Stimulated activated CD4-positive, alpha-beta T cell treated with anti-CD3 and anti-CD28 coated beads, Interleukin-15, amount 100 ng/mL, for 48 hours (primary cell): ENCODE results near the gene ELF1.
"Not testable (repeated sequence)": the region's sequence is repeated elsewhere in the genome, so short reads cannot be mapped to it uniquely, and the experiment has no call there.

Source experiments
- DNase-seq, 2 donors: peaks; one replicate each; pipeline ENCODE4 v3.0.0-alpha.2; 2020; ENCODE audit warnings: low read depth in 2 of 2

ELF1 gene

DNA sequence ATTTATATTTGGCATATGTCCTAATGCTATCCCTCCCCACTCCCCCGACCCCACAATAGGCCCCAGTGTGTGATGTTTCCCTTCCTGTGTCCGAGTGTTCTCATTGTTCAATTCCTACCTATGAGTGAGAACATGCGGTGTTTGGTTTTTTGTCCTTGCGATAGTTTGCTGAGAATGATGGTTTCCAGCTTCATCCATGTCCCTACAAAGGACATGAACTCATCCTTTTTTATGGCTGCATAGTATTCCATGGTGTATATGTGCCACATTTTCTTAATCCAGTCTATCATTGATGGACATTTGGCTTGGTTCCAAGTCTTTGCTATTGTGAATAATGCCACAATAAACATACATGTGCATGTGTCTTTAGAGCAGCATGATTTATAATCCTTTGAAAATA, 23.3 kb upstream of the ELF1 start:
- DNase-seq: not testable (repeated sequence)

GRCh38 chr13:41040584-41041334, 21.6 kb upstream of the ELF1 start:
- no peak for DNase-seq

- no peak for DNase-seq
Measured at GRCh38 chr13:41039746-41040145, 20.6 kb upstream of the ELF1 start.

- DNase-seq: not testable (repeated sequence)
Measured at GRCh38 chr13:41036557-41036956, 17.4 kb upstream of the ELF1 start.

GRCh38 chr13:41034881-41035280, 15.8 kb upstream of the ELF1 start:
- DNase-seq: no peak

DNA sequence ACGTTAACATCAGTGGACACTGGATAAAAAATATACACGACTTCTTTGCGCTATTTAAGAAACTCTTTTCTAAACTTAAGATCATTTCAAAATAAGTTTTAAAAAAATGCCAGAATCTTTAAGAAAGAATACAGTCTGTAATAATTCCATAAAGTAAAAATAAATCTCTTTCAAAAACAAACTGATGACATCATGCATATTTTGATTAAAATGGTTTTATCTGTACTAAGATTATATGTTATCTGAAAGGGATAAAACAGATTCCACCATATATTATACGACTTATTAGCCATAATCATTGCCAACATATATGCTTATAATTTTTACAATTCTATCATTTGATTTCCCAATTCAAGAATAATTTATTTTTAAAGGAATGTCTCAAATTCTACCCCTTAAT, 15.3 kb upstream of the ELF1 start:
- no peak for DNase-seq

DNA sequence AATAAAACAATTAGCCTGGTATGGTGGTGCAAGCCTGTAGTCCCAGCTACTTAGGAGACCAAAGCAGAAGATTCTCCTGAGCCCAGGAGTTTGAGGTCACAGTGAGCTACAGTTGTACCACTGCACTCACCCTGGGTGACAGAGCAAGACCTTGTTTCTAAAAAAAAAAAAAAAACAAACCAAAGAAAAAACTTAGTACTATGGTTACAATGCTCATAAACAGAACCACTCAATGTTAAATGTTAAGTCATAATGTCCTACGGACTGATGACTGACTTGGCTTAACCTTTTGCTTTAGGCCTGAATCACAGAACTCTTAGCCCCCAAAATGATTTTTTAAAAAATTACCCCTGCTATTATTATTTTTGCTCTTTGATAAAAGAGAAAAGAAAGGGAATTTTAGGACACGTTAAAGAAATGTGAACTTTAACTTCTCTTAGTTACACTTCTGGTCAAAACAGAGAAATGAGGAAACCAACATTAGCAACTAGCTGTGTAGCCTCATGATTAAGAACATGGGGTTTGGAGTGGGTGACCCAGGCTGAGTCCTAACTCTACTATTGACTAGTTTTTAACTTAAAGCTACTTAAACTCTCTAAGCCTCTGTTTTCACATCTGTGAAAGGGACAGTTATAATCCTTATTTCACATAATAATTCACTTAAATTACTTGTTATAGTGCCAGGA, 13.7 kb upstream of the ELF1 start:
- no peak for DNase-seq

GRCh38 chr13:41029629-41030028, 10.5 kb upstream of the ELF1 start:
- DNase-seq: no peak

- DNase-seq: no peak
Measured at GRCh38 chr13:41028051-41028450, 8.9 kb upstream of the ELF1 start.

DNA sequence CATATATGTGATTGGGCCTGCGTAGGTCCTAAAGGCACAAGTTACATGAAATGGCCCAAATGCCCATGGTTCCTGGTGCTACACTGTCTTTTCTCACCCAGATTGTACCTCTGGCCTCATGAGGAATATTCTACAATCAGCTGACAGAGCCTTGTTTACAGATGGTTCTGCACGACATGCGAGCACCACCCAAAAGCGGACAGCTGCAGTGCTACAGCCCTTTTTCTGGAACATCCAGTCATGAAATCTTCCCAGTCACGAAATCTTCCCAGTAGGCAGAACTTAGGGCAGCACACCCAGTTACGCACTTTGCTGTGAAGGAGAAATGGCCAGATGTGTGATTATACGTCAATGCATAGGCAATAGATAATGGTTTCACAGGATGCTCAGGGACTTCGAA, 7.7 kb upstream of the ELF1 start:
- DNase-seq: no peak

- no peak for DNase-seq
Measured at GRCh38 chr13:41025518-41025917, 6.4 kb upstream of the ELF1 start.

GRCh38 chr13:41019578-41020347, 647 bp upstream of the ELF1 start:
- no peak for DNase-seq

DNA sequence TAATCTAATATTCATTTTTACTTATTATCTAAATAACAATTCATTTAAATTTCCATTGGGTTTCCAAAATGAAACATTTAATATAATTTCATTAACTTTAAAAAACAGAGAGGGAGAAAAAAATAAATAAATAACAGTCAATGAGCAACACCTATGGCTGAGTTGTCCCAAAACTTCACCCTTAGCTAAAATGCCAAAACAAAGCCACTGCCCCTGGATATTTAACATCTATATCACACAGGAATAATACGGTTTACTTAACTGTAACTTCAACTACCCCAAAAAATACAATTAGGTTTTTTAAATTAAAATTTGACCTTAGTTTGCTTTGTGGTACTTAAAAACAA, 541 bp downstream of the ELF1 start:
- DNase-seq: no peak

DNA sequence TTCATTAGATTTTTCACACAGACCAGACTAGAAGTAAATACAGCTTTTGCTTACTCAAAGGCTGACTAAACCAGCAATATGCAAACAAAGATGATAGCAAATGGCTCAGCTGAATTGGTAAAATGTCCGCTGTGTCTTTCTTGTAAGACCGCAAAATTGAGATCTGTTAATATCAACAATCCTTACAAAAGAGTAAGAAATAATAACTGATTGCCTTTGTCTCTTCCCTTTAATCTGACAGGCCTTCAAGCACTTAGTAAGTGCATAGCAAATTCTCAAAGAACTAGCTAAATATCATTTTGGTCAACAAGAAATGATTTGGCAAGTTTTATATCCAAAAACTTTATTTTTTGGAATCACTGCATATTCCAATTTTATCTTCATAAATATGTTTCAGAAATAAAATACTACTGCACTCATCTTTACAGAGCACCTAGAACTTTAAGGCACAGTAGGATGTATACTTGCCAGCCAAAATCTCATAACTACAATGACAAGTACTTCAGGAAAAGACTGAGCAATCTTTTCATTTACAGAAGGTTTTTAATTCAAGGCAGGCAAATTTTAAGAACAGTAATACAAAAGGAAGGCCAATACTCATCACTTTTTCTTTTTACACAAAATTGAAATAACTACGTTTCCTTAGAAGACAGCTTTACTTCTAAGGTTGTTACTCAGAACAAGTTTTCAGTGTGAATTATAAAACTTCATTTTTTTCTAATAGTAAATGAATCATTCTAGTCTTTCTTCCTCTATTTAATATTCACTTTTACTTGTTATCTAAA, 1.1 kb downstream of the ELF1 start:
- no peak for DNase-seq

DNA sequence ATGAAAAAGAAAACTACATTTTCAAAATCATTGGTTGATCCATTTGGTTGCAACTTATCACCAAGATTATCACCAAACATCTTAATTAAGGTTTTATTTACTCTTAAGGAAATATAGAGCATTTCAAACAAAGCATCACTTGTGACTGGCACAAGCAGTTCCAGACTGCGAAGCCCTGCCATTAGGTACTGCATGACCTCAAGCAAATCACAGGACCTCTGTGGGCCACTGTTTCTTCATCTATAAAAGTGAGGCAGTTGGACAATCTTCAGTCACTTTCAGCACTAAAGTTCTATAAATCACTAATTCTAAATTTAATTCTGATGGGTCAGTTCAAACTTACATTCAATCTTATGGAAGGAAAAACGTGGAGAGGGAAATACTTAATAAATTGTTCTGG, 2.0 kb downstream of the ELF1 start:
- DNase-seq: no peak

- DNase-seq: no peak
Measured at GRCh38 chr13:41015920-41016319, 3.2 kb downstream of the ELF1 start.

GRCh38 chr13:41013835-41014234, 5.3 kb downstream of the ELF1 start:
- DNase-seq: no peak

DNA sequence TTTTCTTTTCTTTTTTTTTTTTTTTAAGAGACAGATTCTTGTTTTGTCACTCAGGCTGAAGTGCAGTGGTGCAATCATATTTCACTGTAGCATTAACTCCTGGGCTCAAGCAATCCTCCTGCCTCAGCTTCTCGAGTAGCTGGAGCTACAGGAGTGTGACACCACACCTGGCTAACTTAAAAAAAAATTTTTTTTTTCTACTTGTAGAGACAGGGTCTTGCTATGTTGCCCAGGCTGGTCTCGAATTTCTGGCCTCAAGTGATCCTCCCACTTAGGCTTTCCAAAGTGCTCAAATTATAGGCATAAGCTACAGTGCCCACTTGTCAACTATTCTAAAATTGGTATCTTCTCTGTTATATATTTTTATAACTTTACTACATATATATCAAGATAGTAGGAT, 6.6 kb downstream of the ELF1 start:
- no peak for DNase-seq

GRCh38 chr13:41011382-41011956, 7.6 kb downstream of the ELF1 start:
- DNase-seq: no peak

DNA sequence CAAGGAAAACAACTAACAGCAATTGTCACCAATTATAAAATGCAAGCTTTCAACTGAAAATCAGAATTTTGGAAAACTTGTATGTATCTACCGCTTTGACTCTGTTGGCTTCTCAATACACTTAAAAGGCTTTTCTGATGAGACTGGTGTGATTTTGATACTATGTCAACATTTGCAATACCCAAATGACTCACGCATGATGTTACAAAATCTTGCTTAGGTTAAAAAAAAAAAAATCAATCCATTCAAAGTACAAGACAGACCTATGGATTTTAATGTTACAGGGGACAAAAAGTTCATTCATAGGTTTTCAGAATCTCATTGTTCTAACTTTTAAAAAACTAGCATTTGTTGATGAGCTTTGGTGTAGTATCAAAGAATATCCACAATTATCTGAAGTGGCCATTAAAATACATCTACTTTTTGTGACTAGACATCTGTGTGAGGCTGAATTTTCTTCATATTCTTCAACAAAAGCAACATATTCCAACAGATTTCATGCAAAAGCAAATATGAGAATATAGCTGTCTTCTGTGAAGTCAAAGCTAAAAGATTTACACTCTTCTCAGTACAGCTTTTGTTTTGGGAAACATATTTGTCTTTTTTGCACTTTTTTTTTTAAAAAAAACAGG, 10.7 kb downstream of the ELF1 start:
- DNase-seq: no peak

DNA sequence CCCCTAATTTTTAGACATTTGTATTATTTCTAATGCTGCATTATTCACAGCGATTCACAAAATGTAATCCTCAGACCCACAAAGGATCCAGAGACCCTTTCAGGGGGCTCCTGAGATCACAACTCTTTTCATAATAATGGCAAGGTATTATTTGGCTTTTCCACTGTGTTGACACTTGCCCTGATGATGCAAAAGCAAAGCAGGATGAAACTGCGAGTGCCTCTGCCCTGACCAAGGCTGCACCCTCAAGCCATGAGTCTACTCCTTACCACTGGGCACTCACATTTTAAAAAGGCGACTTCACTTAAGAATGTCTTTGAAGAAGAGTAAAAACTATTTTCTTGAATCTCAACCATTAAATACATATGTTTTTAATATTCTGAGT, 11.4 kb downstream of the ELF1 start:
- no peak for DNase-seq
